Adrenal gland (tissue), 12 donors: ENCODE data around the gene COL6A3. TPM values are rescaled to one million over a fixed set of nuclear protein-coding genes. Genes with fewer than 3 reads are reported as not detected.

Experiments
- DNase-seq, 7 donors: peaks; one replicate each; pipeline ENCODE4 v3.0.0-alpha.2; 2019 to 2020
- H3K27ac ChIP-seq, 5 donors: fragments of 200-600 bp; sonication (generic) in 4 of 5; 1 replicate in 3 of 5; 2 replicates in 2 of 5; pipeline versions ENCODE4 v1.5.1 to v1.8.0; 2016 to 2020; ENCODE audit warnings: mild to moderate bottlenecking in 1 of 5
- H3K27me3 ChIP-seq: fragments of 200-600 bp; 2 replicates; pipeline ENCODE4 v1.8.0; 2021
- H3K36me3 ChIP-seq, 2 donors: fragments of 200-600 bp; replicated peaks in 1 of 2; 1 replicate in 1 of 2; 2 replicates in 1 of 2; pipeline versions ENCODE4 v1.5.1 to v1.8.0; 2018 to 2022
- H3K4me1 ChIP-seq, 2 donors: fragments of 200-600 bp; replicated peaks in 1 of 2; 1 replicate in 1 of 2; 2 replicates in 1 of 2; pipeline versions ENCODE4 v1.5.1 to v1.8.0; 2018 to 2021
- H3K4me3 ChIP-seq, 4 donors: fragments of 200-600 bp; sonication (generic) in 3 of 4; one replicate each; pipeline ENCODE4 v1.5.1; 2016 to 2018
- H3K9me3 ChIP-seq, 3 donors: fragments of 200-600 bp; sonication (generic) in 1 of 3; replicated peaks in 1 of 3; 1 replicate in 2 of 3; 2 replicates in 1 of 3; pipeline versions ENCODE4 v1.5.1 to v1.8.0; 2016 to 2021
- POLR2A ChIP-seq, 2 donors: fragments of 450-650 bp; IDR thresholded peaks; one replicate each; pipeline ENCODE4 v1.6.1; 2017; ENCODE audit warnings: antibody characterized with exemption in 2 of 2, mild to moderate bottlenecking in 2 of 2, moderate library complexity in 1 of 2
- WGBS, 4 donors: extraction: QIAGEN DNeasy Blood & Tissue Kit in 2 of 4; methylation state at CpG; one replicate each; pipeline versions ENCODE4 v1.1.5 to v1.1.7; 2013 to 2017; 5-methylcytosine and 5-hydroxymethylcytosine counted together
- intact Hi-C, 2 donors: fragments of 100-400 bp; cut with DNase I; formaldehyde crosslinking; loops; one replicate each; pipeline versions ENCODE4 v1.14.1 to v1.15.0; 2022 to 2023
- polyA plus RNA-seq, 3 donors: library from polyadenylated mRNA; stranded (reverse); fragments of 200-250 nt in 2 of 3; fragments of 350-450 nt in 1 of 3; fragmentation: Illumina TruSeq in 1 of 3; extraction: RNeasy Lipid Tissue Mini Kit (QIAGEN cat#74804) in 1 of 3; gene quantifications; one replicate each; pipeline ENCODE4 v1.2.3, GENCODE V29; 2013 to 2014
- total RNA-seq, 9 donors: library from RNA; depleted of rRNA in 4 of 9; stranded (reverse); fragments of >200 nt in 4 of 9; fragments of 120-200 nt in 1 of 9; fragmentation: NEBNext Ultra II Directional in 1 of 9; extraction: Animal tissue kit (Norgen Biotek cat#: 25700) in 1 of 9; gene quantifications; one replicate each; pipeline versions ENCODE4 v1.1.0 to v1.2.4, GENCODE V29; 2013 to 2023
- TF ChIP-seq, protein P1 (sequence below), 6 experiments: fragments of 450-650 bp in 4 of 6; fragments of 200-600 bp in 2 of 6; sonication (generic) in 1 of 6; IDR thresholded peaks; 1 replicate in 5 of 6; 2 replicates in 1 of 6; pipeline versions ENCODE4 v1.5.1 to v1.8.0; 2016 to 2021; ENCODE audit warnings: antibody characterized with exemption in 6 of 6, mild to moderate bottlenecking in 2 of 6, moderate library complexity in 1 of 6
- donor health status: healthy with polysubstance abuse.
- donor health status: Bipolar disorder and iron deficiency.
- donor health status: DM: yes; HTN: yes; CAD: no.
- donor health status: DM: no; HTN: no; CAD: no.
- donor health status: DM: no; HTN: no; CAD: no.
- donor health status: DM: yes; HTN: yes; CAD: no.

COL6A3 gene
- total and polyA plus RNA-seq, 12 donors = 15.5 to 69.4 (median 33.1) TPM

GRCh38 chr2:237299906-237300305, 114.1 kb downstream of the COL6A3 start:
- no peak for TF ChIP-seq POLR2A (IDR thresholded peaks at IDR 0.05)
- intact Hi-C loops = no loop called here
- Histone ChIP-seq H3K9me3 (no peaks in the 10 kb centered on the region), H3K4me3 (no peak overlapping the region), H3K36me3 (no peaks in the 10 kb centered on the region), H3K27ac (no peak overlapping the region), H3K27me3 (no peaks in the 10 kb centered on the region), H3K4me1 (peaks cover 2 to 25% of the 10 kb centered on the region in 2 donors)
- 52 to 58% (median 57%) methylated on average over 3 of the region's 3 CpGs for WGBS, 4 donors
- no peak for DNase-seq

DNA sequence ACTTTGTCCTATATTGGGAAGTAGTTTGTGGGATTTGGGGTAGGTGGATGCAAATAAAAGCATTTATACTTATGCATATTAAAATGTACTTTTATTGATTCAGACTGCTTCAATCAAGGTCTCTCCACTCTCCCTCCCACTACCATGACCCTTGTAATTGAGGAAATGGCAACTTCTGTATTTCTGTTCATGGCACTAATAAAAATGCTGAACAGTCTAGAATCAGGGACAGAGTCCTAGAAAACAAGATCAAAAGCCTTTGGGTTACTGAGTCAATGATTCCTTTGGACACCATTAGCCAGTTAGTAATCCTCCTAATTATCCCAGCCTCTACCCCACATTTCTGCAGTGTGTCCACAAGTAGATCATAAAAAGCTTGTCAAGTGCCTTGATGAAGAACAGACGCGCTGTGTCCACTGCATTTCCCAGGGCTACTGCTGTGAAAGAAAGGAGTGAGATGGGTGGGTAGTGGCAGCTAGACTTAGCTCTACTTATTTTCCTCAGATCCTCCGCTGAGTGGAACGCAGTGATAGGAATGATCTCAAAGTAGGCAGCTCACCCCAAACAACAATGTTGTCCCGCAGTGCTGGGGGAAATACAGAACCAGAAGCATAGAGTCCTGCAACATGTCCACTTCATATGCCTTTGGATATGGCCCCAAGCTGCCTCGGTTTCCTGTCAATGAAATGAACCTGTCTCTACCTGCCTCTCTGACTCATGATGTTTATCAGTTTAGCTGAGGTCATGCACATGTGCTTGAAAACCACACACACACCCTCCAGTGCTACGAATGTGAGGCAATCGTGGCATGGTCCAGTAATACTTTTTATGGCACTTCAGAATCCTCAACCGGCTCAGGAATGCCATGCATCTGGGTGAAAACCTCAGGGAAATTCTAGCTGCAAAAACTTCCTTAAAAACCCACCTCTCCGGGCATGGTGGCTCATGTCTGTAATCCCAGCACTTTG, 115.5 kb downstream of the COL6A3 start:
- Histone ChIP-seq H3K36me3 (no peaks in the 10 kb centered on the region), H3K4me1 (peaks cover 9 to 32% of the 10 kb centered on the region in 2 donors), H3K27me3 (no peaks in the 10 kb centered on the region), H3K4me3 (no peak overlapping the region), H3K9me3 (no peaks in the 10 kb centered on the region), H3K27ac (no peak overlapping the region)
- intact Hi-C loops = no loop called here
- DNase-seq = no peak
- 76 to 90% (median 87%) methylated on average over 9 to 10 of the region's 10 CpGs for WGBS, 4 donors
- TF ChIP-seq POLR2A (IDR thresholded peaks at IDR 0.05) = no peak
- TF ChIP-seq, protein P1, sequence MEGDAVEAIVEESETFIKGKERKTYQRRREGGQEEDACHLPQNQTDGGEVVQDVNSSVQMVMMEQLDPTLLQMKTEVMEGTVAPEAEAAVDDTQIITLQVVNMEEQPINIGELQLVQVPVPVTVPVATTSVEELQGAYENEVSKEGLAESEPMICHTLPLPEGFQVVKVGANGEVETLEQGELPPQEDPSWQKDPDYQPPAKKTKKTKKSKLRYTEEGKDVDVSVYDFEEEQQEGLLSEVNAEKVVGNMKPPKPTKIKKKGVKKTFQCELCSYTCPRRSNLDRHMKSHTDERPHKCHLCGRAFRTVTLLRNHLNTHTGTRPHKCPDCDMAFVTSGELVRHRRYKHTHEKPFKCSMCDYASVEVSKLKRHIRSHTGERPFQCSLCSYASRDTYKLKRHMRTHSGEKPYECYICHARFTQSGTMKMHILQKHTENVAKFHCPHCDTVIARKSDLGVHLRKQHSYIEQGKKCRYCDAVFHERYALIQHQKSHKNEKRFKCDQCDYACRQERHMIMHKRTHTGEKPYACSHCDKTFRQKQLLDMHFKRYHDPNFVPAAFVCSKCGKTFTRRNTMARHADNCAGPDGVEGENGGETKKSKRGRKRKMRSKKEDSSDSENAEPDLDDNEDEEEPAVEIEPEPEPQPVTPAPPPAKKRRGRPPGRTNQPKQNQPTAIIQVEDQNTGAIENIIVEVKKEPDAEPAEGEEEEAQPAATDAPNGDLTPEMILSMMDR (IDR thresholded peaks at IDR 0.05) = no peak

- no peaks in the 10 kb centered on the region for H3K36me3 ChIP-seq
- intact Hi-C loops = no loop called here
- H3K9me3 ChIP-seq = no peaks in the 10 kb centered on the region
- peak in 1 of 7 donors; percentile 9 for DNase-seq
- TF ChIP-seq, protein P1 (IDR thresholded peaks at IDR 0.05) = no peak
- no peak for TF ChIP-seq POLR2A (IDR thresholded peaks at IDR 0.05)
- H3K4me3 ChIP-seq = no peak overlapping the region
- H3K4me1 ChIP-seq = peaks cover 9 to 32% of the 10 kb centered on the region in 2 donors
- no peaks in the 10 kb centered on the region for H3K27me3 ChIP-seq
- 81 to 88% (median 82%) methylated on average over 6 of the region's 6 CpGs for WGBS, 4 donors
- H3K27ac ChIP-seq = peak overlapping the region in 1 of 5 donors; percentile 32
Measured at GRCh38 chr2:237297421-237298150, 116.4 kb downstream of the COL6A3 start.

DNA sequence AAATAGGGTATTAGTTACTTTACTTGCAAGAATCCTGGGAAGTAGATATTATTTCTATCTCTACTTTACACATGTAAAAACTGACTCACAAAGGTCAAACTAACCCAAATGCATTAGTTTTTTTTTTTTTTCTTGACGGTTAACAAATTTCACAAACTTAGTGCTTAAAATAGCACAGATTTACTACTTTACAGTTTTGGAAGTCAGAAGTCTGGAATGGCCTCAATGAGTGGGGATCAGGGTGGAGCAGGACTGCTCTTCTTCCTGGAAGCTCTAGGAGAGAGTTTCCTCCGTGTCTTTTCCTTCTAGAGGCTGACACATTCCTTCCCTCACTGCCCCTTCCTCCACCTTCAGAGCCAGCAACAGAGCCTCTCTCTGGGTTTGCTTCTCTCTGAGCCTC, 117.2 kb downstream of the COL6A3 start:
- WGBS, 4 donors = 22 to 43% (median 34%) methylated on average over 2 of the region's 2 CpGs
- Histone ChIP-seq H3K36me3 (no peaks in the 10 kb centered on the region), H3K27me3 (no peaks in the 10 kb centered on the region), H3K9me3 (no peaks in the 10 kb centered on the region), H3K4me1 (peaks cover 9 to 39% of the 10 kb centered on the region in 2 donors), H3K4me3 (no peak overlapping the region), H3K27ac (peak overlapping the region in 1 of 5 donors; percentile 32)
- DNase-seq = no peak
- intact Hi-C loops = no loop called here
- TF ChIP-seq, protein P1 (IDR thresholded peaks at IDR 0.05) = no peak
- TF ChIP-seq POLR2A (IDR thresholded peaks at IDR 0.05) = no peak
